Activated CD4-positive, alpha-beta T cell treated with anti-CD3 and anti-CD28 coated beads, Interleukin-2, amount 10 ng/mL, durations not matched to agents 24 days and 14 days (primary cell): ENCODE measurements around the gene MRPS10. TPM values are rescaled to one million over a fixed set of nuclear protein-coding genes. Genes with fewer than 3 reads are reported as not detected.

ENCODE experiments used
- DNase-seq: peaks from one replicate; pipeline ENCODE4 v3.0.0; 2022
- H3K27ac Mint-ChIP-seq: one replicate; pipeline ENCODE4 v1.8.0; 2022; ENCODE audit warnings: mild to moderate bottlenecking, mixed read lengths
- H3K27me3 Mint-ChIP-seq: one replicate; pipeline ENCODE4 v1.8.0; 2022; ENCODE audit warnings: mixed read lengths
- H3K36me3 Mint-ChIP-seq: one replicate; pipeline ENCODE4 v1.8.0; 2022; ENCODE audit warnings: low read depth, mild to moderate bottlenecking, mixed read lengths
- H3K4me1 Mint-ChIP-seq: one replicate; pipeline ENCODE4 v1.8.0; 2021; ENCODE audit warnings: mixed read lengths
- H3K4me3 Mint-ChIP-seq: one replicate; pipeline ENCODE4 v1.8.0; 2022; ENCODE audit warnings: mild to moderate bottlenecking, moderate library complexity, mixed read lengths
- H3K9me3 Mint-ChIP-seq: one replicate; pipeline ENCODE4 v1.8.0; 2021; ENCODE audit warnings: mixed read lengths
- intact Hi-C: fragments of 100-400 bp; cut with micrococcal nuclease; formaldehyde crosslinking; loops from one replicate; pipeline ENCODE4 v1.15.1; 2023
- total RNA-seq: library from RNA; stranded (reverse); gene quantifications from 2 replicates; pipeline ENCODE4 v1.2.3, GENCODE V29; 2022

Gene MRPS10
- total RNA-seq, 1 donor from 2014 or later: 50.8 TPM

GRCh38 chr6:42251911-42252637, 34.4 kb upstream of the MRPS10 start:
- Mint-ChIP-seq H3K27me3 (no peaks in the 10 kb centered on the region), H3K27ac (no peak overlapping the region), H3K9me3 (no peaks in the 10 kb centered on the region), H3K4me1 (peaks cover 4% of the 10 kb centered on the region), H3K36me3 (peaks cover 47% of the 10 kb centered on the region), H3K4me3 (no peak overlapping the region)
- intact Hi-C loops: no loop called here
- DNase-seq: no peak

- intact Hi-C loops: no loop called here
- Mint-ChIP-seq H3K4me3 (no peak overlapping the region), H3K36me3 (peaks cover 46% of the 10 kb centered on the region), H3K4me1 (peaks cover 4% of the 10 kb centered on the region), H3K9me3 (no peaks in the 10 kb centered on the region), H3K27ac (no peak overlapping the region), H3K27me3 (no peaks in the 10 kb centered on the region)
- no peak for DNase-seq
These were observed 33.8 kb upstream of the MRPS10 start for GRCh38 chr6:42251500-42251899.

GRCh38 chr6:42250274-42250931, 32.7 kb upstream of the MRPS10 start:
- intact Hi-C loops: no loop called here
- no peak overlapping the region for H3K27ac Mint-ChIP-seq
- DNase-seq: no peak
- no peak overlapping the region for H3K4me3 Mint-ChIP-seq
- no peaks in the 10 kb centered on the region for H3K9me3 Mint-ChIP-seq
- H3K36me3 Mint-ChIP-seq: peaks cover 40% of the 10 kb centered on the region
- no peaks in the 10 kb centered on the region for H3K27me3 Mint-ChIP-seq
- peaks cover 2% of the 10 kb centered on the region for H3K4me1 Mint-ChIP-seq

GRCh38 chr6:42249279-42249678, 31.6 kb upstream of the MRPS10 start:
- Mint-ChIP-seq H3K36me3 (peaks cover 40% of the 10 kb centered on the region), H3K4me1 (peaks cover 2% of the 10 kb centered on the region), H3K27me3 (no peaks in the 10 kb centered on the region), H3K4me3 (no peak overlapping the region), H3K27ac (no peak overlapping the region), H3K9me3 (no peaks in the 10 kb centered on the region)
- DNase-seq: no peak
- intact Hi-C loops: no loop called here

- intact Hi-C loops: no loop called here
- Mint-ChIP-seq H3K27ac (no peak overlapping the region), H3K4me1 (no peaks in the 10 kb centered on the region), H3K9me3 (no peaks in the 10 kb centered on the region), H3K36me3 (peaks cover 39% of the 10 kb centered on the region), H3K4me3 (no peak overlapping the region), H3K27me3 (no peaks in the 10 kb centered on the region)
- DNase-seq: no peak
These were observed 25.4 kb upstream of the MRPS10 start for GRCh38 chr6:42243046-42243445.

GRCh38 chr6:42241915-42242314, 24.3 kb upstream of the MRPS10 start:
- Mint-ChIP-seq H3K27me3 (no peaks in the 10 kb centered on the region), H3K9me3 (no peaks in the 10 kb centered on the region), H3K36me3 (peaks cover 41% of the 10 kb centered on the region), H3K27ac (no peak overlapping the region), H3K4me1 (no peaks in the 10 kb centered on the region), H3K4me3 (no peak overlapping the region)
- intact Hi-C loops: no loop called here
- DNase-seq: no peak

GRCh38 chr6:42239736-42240375, 22.2 kb upstream of the MRPS10 start:
- Mint-ChIP-seq H3K27me3 (no peaks in the 10 kb centered on the region), H3K36me3 (peaks cover 47% of the 10 kb centered on the region), H3K4me1 (no peaks in the 10 kb centered on the region), H3K27ac (no peak overlapping the region), H3K4me3 (no peak overlapping the region), H3K9me3 (no peaks in the 10 kb centered on the region)
- intact Hi-C loops: no loop called here
- no peak for DNase-seq

GRCh38 chr6:42239333-42239732, 21.7 kb upstream of the MRPS10 start:
- no peaks in the 10 kb centered on the region for H3K9me3 Mint-ChIP-seq
- no peaks in the 10 kb centered on the region for H3K27me3 Mint-ChIP-seq
- no peak for DNase-seq
- no peaks in the 10 kb centered on the region for H3K4me1 Mint-ChIP-seq
- intact Hi-C loops: no loop called here
- no peak overlapping the region for H3K4me3 Mint-ChIP-seq
- H3K36me3 Mint-ChIP-seq: peaks cover 45% of the 10 kb centered on the region
- peak overlapping the region; percentile 55 for H3K27ac Mint-ChIP-seq

- no peaks in the 10 kb centered on the region for H3K27me3 Mint-ChIP-seq
- no peak overlapping the region for H3K27ac Mint-ChIP-seq
- H3K9me3 Mint-ChIP-seq: no peaks in the 10 kb centered on the region
- no peak for DNase-seq
- no peaks in the 10 kb centered on the region for H3K4me1 Mint-ChIP-seq
- intact Hi-C loops: no loop called here
- no peak overlapping the region for H3K4me3 Mint-ChIP-seq
- peaks cover 42% of the 10 kb centered on the region for H3K36me3 Mint-ChIP-seq
These were observed 20.2 kb upstream of the MRPS10 start for GRCh38 chr6:42237857-42238256.

GRCh38 chr6:42236682-42237473, 19.2 kb upstream of the MRPS10 start:
- Mint-ChIP-seq H3K27ac (peak overlapping the region; percentile 74), H3K27me3 (no peaks in the 10 kb centered on the region), H3K4me1 (no peaks in the 10 kb centered on the region), H3K4me3 (no peak overlapping the region), H3K36me3 (peaks cover 44% of the 10 kb centered on the region), H3K9me3 (no peaks in the 10 kb centered on the region)
- no peak for DNase-seq
- intact Hi-C loops: no loop called here

- H3K4me3 Mint-ChIP-seq: no peak overlapping the region
- peak overlapping the region; percentile 47 for H3K27ac Mint-ChIP-seq
- H3K27me3 Mint-ChIP-seq: no peaks in the 10 kb centered on the region
- no peak for DNase-seq
- no peaks in the 10 kb centered on the region for H3K4me1 Mint-ChIP-seq
- intact Hi-C loops: no loop called here
- peaks cover 41% of the 10 kb centered on the region for H3K36me3 Mint-ChIP-seq
- H3K9me3 Mint-ChIP-seq: no peaks in the 10 kb centered on the region
These were observed 18.4 kb upstream of the MRPS10 start for GRCh38 chr6:42236030-42236429.

- no peaks in the 10 kb centered on the region for H3K4me1 Mint-ChIP-seq
- no peaks in the 10 kb centered on the region for H3K9me3 Mint-ChIP-seq
- no peaks in the 10 kb centered on the region for H3K27me3 Mint-ChIP-seq
- no peak overlapping the region for H3K4me3 Mint-ChIP-seq
- H3K36me3 Mint-ChIP-seq: peaks cover 43% of the 10 kb centered on the region
- intact Hi-C loops: no loop called here
- no peak for DNase-seq
- no peak overlapping the region for H3K27ac Mint-ChIP-seq
These were observed 14.4 kb upstream of the MRPS10 start for GRCh38 chr6:42232035-42232434.

GRCh38 chr6:42230345-42231321, 13.0 kb upstream of the MRPS10 start:
- no peaks in the 10 kb centered on the region for H3K9me3 Mint-ChIP-seq
- H3K4me3 Mint-ChIP-seq: no peak overlapping the region
- DNase-seq: no peak
- no peaks in the 10 kb centered on the region for H3K27me3 Mint-ChIP-seq
- no peaks in the 10 kb centered on the region for H3K4me1 Mint-ChIP-seq
- H3K36me3 Mint-ChIP-seq: peaks cover 35% of the 10 kb centered on the region
- no peak overlapping the region for H3K27ac Mint-ChIP-seq
- intact Hi-C loops: no loop called here
